AML-193 (cell line): ENCODE results near the gene RPRML.

Experiments
- DNase-seq, 2 experiments: peaks; one replicate each; lab custom pipeline; 2025; lab: John Stamatoyannopoulos, UW

RPRML gene

GRCh38 chr17:46944931-46945330 is 34.1 kb downstream of the RPRML start:
- no peak for DNase-seq

GRCh38 chr17:46943501-46944393 is 35.3 kb downstream of the RPRML start:
- no peak for DNase-seq

GRCh38 chr17:46943218-46943500 is 35.9 kb downstream of the RPRML start:
- no peak for DNase-seq

GRCh38 chr17:46942441-46943217 is 36.4 kb downstream of the RPRML start:
- peak; percentile 73 to 80 for DNase-seq

GRCh38 chr17:46940692-46941404 is 38.2 kb downstream of the RPRML start:
- DNase-seq: peak; percentile 75 to 85

GRCh38 chr17:46935658-46936266 is 43.3 kb downstream of the RPRML start:
- no peak for DNase-seq

GRCh38 chr17:46931596-46931995 is 47.5 kb downstream of the RPRML start:
- no peak for DNase-seq

GRCh38 chr17:46930051-46930450 is 49.0 kb downstream of the RPRML start:
- no peak for DNase-seq

- DNase-seq: no peak
Observed at GRCh38 chr17:46929413-46929812, 49.6 kb downstream of the RPRML start.

- no peak for DNase-seq
Observed at GRCh38 chr17:46928467-46929261, 50.4 kb downstream of the RPRML start.
